ENCODE data around the gene COX4I1. TPM values are rescaled to one million over a fixed set of nuclear protein-coding genes. Genes with fewer than 3 reads are reported as not detected.
"Not testable (repeated sequence)": the region's sequence is repeated elsewhere in the genome, so short reads cannot be mapped to it uniquely, and the experiment has no call there.

The COX4I1 gene
- total RNA-seq, 1 experiment from 2014 or later = 429 TPM

DNA sequence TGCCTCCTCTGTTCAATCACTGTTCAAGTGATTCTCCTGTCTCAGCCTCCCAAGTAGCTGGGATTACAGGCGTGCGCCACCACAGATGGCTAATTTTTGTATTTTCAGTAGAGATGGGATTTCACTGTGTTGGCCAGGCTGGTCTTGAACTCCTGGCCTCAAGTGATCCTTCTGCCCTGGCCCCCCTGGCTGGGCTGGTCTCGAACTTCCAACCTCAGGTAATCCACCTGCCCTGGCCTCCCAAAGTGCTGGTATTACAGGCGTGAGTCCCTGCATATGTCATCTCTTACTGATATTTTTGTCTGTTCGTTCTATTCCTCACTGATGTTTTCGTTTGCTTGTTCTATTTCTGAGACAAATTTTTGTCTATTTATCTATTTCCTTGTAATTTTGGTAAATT lies 17.7 kb downstream of the COX4I1 start:
- H3K9me3 ChIP-seq (ENCODE audit: control insufficient read depth, insufficient read depth, low read depth, low read length); ATAC-seq; BruUV-seq (replicated peaks); H3K27ac ChIP-seq (ENCODE audit: low read length); H3K4me1 ChIP-seq (ENCODE audit: control insufficient read depth, insufficient read depth, low read length); in situ Hi-C loops (cut with HindIII; ENCODE audit: low pct_unique_long_range_greater_than_20kb, low sequenced_read_pairs); H3K4me3 ChIP-seq (ENCODE audit: low read depth in 2 of 2, low read length in 2 of 2); intact Hi-C loops (cut with micrococcal nuclease; ENCODE audit: unreplicated experiment); DNase-seq (ENCODE audit: low read depth, low spot score); H3K27me3 ChIP-seq (ENCODE audit: control insufficient read depth, insufficient read depth, low read length); H3K36me3 ChIP-seq (ENCODE audit: control insufficient read depth, insufficient read depth, low read length); POLR2A ChIA-PET; CTCF ChIA-PET: not testable (repeated sequence)

GRCh38 chr16:85819245-85819644 lies 19.8 kb downstream of the COX4I1 start:
- ATAC-seq (peak; percentile 84), DNase-seq (ENCODE audit: low read depth, low spot score) (peak; percentile 46)
- H3K36me3 ChIP-seq (ENCODE audit: control insufficient read depth, insufficient read depth, low read length) = no peaks in the 10 kb centered on the region
- TF ChIP-seq SIN3A (IDR thresholded peaks at IDR 0.05; ENCODE audit: borderline replicate concordance, insufficient read depth, low read depth, low read length) = no peak
- TF ChIP-seq CTCF (IDR thresholded peaks at IDR 0.05) = peak; percentile 85
- TF ChIP-seq TCF7L2 (IDR thresholded peaks at IDR 0.05; ENCODE audit: low read depth, low read length) = no peak
- no peak for TF ChIP-seq REST (IDR thresholded peaks at IDR 0.05; ENCODE audit: insufficient read depth in 1 of 2, low read depth in 2 of 2, low read length in 1 of 2)
- no peaks in the 10 kb centered on the region for H3K4me1 ChIP-seq (ENCODE audit: control insufficient read depth, insufficient read depth, low read length)
- no peak overlapping the region for H3K4me3 ChIP-seq (ENCODE audit: low read depth in 2 of 2, low read length in 2 of 2)
- no peak overlapping the region for H3K27ac ChIP-seq (ENCODE audit: low read length)
- H3K9me3 ChIP-seq (ENCODE audit: control insufficient read depth, insufficient read depth, low read depth, low read length) = no peaks in the 10 kb centered on the region
- POLR2A ChIA-PET = interaction anchor here (0.6 to 0.7 kb wide), 3 partner anchors 37 to 203 kb away, joined by 5 to 6 read pairs (median 5); no protein-coding TSS in a partner anchor
- CTCF ChIA-PET = interaction anchor here (0.6 to 1.5 kb wide), 8 partner anchors 9 to 663 kb away, joined by 3 to 8 read pairs (median 4); no protein-coding TSS in a partner anchor
- intact Hi-C loops (cut with micrococcal nuclease; ENCODE audit: unreplicated experiment) (no loop called here), in situ Hi-C loops (cut with HindIII; ENCODE audit: low pct_unique_long_range_greater_than_20kb, low sequenced_read_pairs) (no loop called here)
- no TSS peak for BruUV-seq (replicated peaks)
- no peaks in the 10 kb centered on the region; the same call in 1 of the 2 replicates for H3K27me3 ChIP-seq (ENCODE audit: control insufficient read depth, insufficient read depth, low read length)

GRCh38 chr16:85819771-85820170 lies 20.3 kb downstream of the COX4I1 start:
- Histone ChIP-seq H3K27ac (ENCODE audit: low read length) (no peak overlapping the region), H3K9me3 (ENCODE audit: control insufficient read depth, insufficient read depth, low read depth, low read length) (no peaks in the 10 kb centered on the region), H3K4me1 (ENCODE audit: control insufficient read depth, insufficient read depth, low read length) (no peaks in the 10 kb centered on the region), H3K27me3 (ENCODE audit: control insufficient read depth, insufficient read depth, low read length) (no peaks in the 10 kb centered on the region; the same call in 1 of the 2 replicates), H3K4me3 (ENCODE audit: low read depth in 2 of 2, low read length in 2 of 2) (no peak overlapping the region), H3K36me3 (ENCODE audit: control insufficient read depth, insufficient read depth, low read length) (no peaks in the 10 kb centered on the region)
- intact Hi-C loops (cut with micrococcal nuclease; ENCODE audit: unreplicated experiment) = loop anchor here (2.0 to 10.0 kb wide), 2 partner anchors 75 to 167 kb away; partner anchors contain the start of gene IRF8
- in situ Hi-C loops (cut with HindIII; ENCODE audit: low pct_unique_long_range_greater_than_20kb, low sequenced_read_pairs) = no loop called here
- ChIA-PET CTCF (interaction anchor here (0.6 to 1.5 kb wide), 8 partner anchors 9 to 663 kb away, joined by 3 to 8 read pairs (median 4); no protein-coding TSS in a partner anchor), POLR2A (interaction anchor here (0.6 kb wide), 1 partner anchor 202 kb away, joined by 5 read pairs; no protein-coding TSS in a partner anchor)
- no TSS peak for BruUV-seq (replicated peaks)
- DNase-seq (ENCODE audit: low read depth, low spot score) (no peak), ATAC-seq (peak; percentile 32; the same call in 1 of the 2 replicates)
- no peak for TF ChIP-seq SIN3A (IDR thresholded peaks at IDR 0.05; ENCODE audit: borderline replicate concordance, insufficient read depth, low read depth, low read length)
